GM21526 (cell line): ENCODE measurements around the gene NWD2.
A peak's percentile ranks its signal among the peaks of the same experiment; 100 is the strongest.

Source experiments
- ATAC-seq: cut with Tn5 transposase; IDR thresholded peaks from one replicate; pipeline ENCODE4 v1.9.1; 2021; ENCODE audit warnings: moderate library complexity; ENCODE audit not compliant: unreplicated experiment, low FRiP score

Gene NWD2

DNA sequence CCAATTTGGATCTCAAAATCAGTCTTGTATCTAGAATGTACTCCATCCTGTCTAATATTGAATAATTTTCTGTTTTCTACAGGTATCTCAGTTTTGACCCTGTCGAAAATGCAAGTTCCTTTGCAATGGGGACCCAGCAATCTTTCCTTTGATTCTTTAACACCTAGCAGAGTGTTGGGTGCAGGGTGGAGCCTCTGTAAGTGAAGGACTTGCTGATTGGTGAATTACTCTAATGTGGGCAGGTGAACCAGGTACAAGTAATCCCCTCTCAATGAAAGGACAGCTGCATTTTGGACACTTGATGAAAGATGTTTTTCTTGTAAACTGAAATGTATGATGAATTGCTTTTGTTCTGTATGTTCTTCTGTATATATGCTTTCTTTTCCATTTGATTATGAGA is 54.9 kb downstream of the NWD2 start:
- no peak for ATAC-seq

DNA sequence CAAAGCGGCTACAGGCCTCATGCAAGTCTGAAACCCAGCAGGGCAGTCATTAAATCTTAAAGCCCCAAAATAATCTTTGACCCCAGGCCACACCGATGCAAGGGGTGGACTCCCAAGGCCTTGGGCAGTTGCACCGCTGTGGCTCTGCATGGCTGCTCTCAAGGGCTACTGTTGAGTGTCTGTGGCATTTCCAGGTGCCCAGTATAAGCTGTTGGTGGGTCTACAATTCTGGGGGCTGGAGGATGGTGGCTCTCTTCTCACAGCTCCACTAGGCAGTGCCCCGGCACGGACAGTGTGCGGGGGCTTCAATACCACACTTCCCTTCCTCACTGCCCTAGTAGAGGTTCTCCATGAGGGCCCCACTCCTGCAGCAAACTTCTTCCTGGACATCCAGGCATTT is 60.1 kb downstream of the NWD2 start:
- no peak for ATAC-seq

DNA sequence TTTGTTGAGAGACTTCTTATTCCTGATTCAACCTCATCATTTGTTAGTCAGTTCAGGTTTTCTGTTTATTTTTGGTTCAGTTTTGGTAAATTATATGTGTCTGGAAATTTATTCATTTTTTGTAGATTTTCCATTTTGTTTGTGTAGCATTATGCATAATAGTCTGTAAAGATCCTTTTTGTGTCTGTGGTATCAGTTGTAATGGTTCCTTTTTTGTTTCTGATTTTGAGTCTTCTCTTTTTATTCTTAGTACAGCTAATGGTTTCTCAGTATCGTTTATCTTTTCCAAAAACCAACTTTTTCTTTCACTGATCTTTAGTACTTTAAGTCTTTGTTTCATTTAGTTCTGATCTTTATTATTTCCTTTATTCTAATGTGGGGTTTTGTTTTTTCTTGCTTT is 61.4 kb downstream of the NWD2 start:
- no peak for ATAC-seq

DNA sequence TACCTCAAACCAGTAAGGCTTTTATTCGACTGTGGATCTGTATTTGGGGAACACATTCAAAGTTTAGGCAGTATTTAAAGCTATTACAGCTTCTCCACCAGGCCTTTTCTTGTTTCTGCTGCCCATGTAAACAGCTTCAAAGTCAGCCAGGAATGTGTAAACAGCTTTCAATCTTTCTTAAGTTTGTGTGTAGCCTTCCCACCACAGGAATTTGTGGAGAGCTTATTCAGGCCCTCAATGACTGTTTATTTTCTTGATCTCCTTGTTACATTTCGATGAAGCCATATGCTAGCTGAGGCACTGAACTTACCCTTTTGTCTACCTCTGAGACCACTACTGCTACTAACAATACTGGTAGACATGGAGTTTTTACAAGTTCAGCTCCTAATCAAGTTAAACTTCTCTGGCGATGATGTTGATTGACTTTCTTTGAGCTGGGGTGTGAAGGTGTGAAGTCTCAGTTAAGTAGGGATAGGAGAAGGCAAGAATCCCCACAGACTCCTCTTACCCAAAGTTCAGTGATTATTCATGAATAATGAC is 72.6 kb downstream of the NWD2 start:
- no peak for ATAC-seq

DNA sequence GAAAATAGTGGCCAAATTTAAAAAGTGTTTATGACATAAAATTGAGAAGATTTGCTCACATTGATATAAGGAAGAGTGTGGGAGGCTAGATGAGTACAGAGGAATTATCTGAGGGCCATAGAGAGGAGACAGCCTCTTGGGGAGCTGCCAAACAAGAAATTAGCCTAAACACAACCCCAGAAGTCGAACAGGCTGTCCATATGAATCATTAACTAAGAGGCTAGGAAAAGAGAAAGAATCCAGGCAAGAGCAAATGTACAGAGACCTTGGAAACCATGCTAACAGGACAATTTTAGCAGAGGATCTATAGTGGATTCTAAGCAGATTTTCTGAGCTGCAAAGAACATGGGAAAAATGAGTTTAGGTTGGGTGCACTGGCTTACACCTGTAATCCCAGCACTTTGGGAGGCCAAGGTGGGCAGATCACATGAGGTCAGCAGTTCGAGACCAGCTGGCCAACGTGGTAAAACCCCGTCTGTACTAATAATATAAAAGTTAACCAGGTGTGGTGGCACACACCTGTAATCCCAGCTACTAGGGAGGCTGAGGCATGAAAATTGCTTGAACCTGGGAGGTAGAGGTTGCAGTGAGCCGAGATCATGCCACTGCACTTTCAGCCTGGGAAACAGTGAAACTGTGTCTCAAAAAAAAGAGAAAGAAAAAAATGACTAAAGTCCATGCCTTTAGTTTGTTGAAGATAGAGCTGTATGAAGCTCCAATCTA is 76.1 kb downstream of the NWD2 start:
- ATAC-seq, result no peak

DNA sequence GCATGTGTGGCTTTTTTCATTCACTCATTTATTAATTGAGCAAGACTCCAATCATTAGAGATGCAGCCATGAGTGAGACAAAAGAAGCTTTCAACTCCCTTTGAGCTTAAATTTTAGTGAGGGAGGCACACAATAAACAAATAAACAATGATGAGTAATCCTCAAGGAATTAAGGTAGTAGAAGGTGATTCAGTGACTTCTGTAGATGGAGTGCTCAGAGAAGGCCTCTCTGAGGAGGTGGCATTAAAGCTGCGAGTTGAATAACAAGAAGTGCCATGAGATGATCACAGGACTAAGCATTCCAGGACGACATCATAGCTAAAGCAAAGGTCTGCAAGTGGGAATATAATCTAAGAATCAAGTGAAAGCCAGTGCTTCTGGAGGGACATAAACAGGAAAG is 77.6 kb downstream of the NWD2 start:
- no peak for ATAC-seq

DNA sequence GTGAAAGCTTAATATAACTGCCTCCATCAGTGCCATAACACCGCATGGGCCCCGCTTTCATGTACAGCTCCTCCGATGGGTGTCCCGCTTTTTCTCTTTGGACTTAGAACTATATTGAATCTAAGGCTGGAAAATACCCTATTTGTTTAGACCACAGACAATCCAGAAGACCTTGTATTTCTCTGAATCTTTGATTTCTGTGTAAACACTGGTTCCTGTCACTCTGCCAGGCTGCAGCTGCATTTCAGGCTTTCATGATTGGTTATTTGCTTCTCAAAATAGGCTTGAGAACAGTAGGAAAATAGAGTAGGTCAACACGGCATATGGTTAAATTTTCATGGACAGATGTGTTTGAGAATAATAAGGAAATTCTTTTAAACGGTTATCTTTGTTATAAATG is 80.0 kb downstream of the NWD2 start:
- ATAC-seq, result no peak

DNA sequence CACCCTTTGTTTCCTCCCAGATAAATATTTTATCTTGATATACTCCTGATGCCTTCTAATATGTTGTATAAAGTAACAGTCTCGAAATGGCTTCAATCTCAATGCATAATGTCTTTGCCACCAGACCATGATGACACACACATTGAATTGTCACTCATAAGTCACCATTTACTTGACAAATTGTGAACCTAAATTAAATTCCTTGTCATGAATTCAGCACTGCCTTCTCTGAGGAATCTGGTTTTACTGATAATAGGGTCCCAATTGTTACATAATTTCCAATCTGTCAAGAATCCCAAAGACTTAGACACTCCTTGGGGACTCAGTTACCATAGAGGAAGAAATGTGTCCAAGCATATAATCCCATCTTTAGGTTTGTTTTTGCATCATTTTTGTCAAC is 82.3 kb downstream of the NWD2 start:
- ATAC-seq, result no peak

DNA sequence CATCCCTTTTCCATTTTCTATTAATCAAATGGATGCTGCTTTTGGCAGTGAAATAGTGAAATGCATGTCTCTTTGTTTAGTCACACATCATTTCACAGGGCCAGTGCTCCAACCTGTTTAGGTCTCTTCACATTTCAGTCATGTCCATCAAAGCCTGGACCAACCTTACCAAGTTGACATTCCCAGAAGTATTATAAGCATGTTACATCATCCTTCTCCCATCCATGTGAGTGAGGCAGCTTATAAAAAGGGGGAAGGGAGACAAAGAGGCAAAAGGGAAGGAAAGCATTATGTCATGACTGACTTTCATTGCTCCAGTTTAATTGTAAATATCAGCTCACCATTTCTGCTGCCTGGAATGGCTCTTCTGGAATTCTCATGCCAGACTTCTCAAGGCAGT is 94.4 kb downstream of the NWD2 start:
- ATAC-seq, result no peak

DNA sequence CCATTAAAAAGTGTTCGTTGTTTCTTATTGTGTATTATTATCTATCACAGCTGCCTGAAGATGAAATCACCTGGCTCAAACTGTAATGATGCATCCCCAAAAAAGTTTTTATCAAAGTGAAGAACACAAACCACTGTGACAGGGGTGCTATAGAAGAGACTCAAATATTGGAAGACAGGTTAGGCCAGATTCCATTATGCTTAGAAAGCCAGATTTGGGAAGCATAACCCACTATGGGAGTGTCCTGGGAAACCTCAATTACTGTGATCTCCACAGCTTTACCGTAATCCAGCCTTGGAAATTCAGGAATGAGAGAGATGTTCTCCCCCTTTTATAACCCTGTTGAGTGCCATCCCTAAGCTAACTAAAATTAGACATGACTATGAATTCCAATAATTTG is 114.2 kb downstream of the NWD2 start:
- no peak for ATAC-seq

DNA sequence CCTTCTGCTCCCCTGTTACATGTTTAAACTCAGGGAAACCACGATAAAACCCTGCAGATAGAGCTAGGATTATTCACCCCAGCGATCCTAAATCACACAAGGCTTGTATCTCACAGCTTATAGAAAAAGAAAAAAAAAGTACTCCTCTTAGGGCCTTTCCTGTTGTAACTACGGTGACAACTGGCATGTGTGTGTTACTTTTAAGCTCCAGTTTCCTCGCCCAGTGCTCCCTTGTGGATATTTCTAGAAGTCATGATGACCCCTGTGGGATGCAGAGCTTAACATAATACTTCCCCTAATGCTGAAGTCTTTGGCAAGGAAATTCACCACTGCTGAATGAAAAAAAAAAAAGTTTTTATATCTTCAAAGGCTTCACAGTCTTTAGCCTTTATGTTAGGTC is 114.7 kb downstream of the NWD2 start:
- no peak for ATAC-seq

DNA sequence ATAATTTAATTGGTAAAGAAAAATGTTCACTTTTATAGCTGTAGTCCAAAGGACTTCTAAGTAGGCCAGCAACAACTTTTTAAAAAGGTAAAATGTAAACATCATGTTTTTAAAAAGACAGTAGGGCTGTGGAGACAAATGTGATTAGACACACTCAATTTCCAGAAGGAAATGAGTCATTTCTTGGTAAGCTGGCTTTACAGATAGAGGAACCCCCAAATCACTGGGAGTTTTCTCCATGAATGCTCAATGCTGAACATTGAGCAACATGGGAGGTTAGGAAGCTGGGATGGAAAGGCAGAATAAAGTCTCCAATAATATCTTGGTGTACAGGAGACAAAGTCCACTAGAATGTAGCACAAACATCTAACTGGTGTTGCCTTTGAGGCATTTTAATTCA is 121.3 kb downstream of the NWD2 start:
- no peak for ATAC-seq

DNA sequence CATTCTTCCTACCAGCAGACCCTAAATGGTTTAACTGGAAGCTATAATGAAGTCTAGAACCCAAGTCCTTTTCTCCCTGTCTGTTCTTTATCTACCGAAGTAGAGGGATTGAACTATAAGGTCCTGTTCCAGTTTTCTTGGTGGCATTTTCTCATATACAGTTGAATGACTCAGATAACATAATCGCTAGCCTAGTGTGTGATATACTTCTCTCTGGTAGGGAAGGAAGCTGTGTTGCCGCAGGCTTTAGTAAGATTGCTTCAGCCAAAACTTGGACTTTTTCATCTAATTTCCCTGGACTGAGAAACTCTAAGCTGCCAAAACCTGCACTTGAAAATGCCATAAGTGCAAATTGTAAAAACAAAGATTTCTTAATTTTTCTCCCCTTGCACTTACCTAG is 123.4 kb downstream of the NWD2 start:
- ATAC-seq, result no peak

DNA sequence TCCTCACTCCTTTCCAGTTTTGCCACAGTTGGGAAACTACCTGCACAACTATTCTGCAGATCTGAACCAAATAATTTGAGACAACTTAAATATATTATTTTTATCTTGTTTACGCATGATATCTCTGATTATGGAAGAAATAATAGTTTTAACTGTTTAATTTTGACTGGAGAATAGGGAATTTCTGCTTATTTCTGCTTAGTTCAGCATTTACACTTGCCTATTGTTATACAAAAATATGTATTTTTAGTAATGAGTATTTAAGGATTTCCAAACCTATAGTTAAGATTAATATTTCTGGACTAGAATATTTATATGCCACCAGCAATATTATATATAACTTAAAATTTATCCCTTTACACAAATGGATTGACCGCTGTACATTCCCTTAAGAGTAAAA is 125.5 kb downstream of the NWD2 start:
- no peak for ATAC-seq

DNA sequence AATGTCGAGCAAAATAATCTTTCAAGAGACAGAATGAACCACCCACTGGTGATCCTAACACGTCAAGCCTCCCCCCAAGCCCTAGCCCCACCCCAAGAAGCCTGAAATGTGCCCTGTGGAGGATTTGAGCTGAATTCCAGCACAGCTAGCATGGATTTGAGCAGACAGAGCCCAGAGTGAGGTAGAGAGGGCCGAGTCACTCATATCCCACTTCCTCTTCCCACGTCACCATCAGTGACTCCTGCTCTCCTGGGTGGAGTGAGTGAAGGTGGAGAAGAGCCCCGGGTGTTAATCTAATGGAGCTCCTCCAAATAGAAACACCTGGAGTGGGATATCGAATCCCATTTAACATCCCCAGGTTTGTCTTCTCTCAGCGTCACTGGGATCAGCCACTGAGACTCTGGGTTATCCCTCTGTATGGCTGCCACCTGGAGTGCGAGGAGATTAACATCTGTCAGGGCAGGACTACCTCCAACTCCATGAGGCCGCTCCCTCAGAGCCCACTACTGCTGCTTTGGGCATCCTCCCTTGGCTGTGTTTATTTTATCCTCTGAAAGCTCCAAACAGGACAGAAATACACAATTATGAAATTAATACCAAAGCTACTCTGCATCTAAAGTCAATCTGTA is 136.6 kb downstream of the NWD2 start:
- ATAC-seq, result no peak

DNA sequence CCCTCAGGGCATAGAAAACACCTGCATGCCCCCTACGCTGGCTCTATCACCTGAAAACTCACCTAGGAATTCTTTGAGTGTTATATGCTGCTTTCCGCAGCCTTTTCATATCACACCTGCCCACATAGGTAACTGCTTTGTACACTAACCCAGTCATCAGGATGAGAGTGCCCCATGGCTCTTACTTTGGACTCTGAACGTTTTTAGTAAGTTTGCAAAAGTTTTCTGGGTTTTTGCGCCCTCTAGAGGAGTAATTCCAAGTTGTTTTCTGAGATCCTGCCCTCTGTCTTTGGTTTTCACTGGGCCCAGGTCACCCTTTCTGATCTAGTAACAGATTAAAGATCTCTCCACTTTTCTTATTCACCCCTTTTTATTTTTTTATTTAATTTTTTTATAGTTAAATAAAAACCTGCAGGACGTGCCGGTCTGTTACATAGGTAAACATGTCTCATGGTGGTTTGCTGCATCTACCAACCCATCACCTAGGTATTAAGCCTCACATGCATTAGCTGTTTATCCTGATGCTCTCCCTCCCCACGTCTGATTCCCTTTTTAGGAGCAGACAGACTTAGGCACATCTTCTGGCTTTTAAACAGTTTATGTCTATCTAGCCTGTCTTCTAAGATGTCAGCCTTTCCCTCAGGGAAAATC is 139.2 kb downstream of the NWD2 start:
- peak; percentile 75 for ATAC-seq

DNA sequence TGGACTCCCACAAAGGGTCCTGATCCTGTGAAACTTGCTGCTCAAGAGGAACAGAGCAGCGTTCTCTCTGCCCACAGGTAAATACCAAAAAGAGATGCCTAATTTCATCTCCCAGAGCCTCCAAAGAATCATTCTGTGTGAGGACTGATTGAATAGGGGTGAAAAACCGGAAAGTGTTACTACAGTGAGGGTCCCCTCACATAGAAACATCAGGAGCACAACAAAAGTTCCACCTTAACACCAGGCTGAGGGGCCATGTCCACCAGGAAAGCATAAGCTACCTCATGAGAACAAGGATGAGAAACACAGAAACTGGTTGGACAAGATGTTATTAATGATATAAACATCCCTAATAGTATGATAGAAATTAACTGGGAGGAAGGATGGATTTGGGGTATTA is 140.9 kb downstream of the NWD2 start:
- ATAC-seq, result no peak

DNA sequence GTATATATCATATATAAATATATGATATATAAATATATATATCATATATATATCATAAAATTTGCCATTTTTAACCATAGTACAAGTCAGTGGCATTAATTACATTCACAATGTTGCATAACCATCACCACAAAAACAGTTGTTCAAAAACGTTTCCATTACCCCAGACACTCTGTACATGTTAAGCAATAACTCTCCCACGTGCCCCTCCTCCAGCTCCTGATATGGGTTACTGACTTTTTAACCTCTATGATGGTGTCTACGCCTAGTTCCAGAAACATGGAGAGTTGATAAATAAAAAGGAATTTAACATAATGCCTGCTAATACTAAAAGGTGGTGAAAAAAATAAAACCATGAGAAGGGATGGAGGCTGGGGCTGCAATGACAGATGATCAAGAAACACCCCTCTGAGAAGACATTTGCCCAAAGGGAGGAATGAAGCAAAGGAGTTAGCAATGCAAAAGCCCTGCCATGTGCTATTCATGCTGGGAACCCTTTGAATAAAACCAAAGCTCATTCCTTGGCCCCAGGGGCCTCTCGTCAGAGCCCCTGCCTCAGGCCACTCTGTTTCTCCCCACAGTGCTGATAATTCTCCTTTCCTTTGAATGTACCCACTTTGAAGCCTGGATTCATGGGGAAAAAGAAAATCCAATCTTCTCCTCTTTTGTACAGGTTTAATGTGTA is 144.3 kb downstream of the NWD2 start:
- no peak for ATAC-seq

DNA sequence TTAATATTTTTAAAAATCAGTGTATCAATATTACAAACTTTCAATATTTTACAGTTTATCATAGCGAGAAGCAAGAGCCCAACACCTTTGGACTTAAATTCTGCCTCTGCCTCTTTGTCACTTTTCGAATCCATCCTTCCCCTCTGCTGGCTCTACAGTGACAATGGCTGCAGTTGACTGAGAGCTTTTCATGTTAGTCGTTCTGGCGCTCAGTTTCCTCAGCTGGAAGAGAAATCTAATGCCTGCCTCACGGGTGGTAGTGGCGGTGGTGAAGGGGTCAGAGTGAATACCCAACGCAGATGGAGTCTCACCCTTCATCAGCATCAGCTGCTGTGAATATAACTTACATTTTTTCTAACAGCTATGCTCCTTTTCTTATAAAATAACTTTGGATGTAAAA is 144.8 kb downstream of the NWD2 start:
- no peak for ATAC-seq

DNA sequence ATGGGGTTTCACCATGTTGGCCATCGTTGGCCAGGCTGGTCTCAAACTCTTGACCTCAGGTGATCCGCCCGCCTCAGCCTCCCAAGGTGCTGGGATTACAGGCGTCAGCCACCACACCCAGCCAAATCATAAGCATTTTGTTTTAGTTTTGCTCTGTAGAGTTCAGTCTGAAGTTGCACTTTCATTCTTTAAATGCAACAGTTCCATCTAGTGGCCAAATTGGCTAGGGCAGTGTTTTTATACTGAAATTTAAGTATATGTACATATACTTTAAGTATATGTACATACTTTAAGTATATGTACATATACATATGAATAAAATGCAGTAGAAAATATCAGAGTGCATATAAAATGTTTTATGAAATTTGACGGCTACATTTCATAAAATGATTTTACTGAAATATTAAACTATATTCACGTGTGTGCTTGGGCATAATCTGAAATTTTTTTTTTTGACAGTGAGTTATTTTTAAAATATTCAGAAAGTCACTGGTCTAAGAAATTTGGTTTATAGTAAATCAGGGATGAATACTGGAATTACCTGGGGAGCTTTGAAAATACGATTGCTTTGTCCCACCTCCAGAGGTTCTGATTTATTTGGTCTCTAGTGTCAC is 145.5 kb downstream of the NWD2 start:
- ATAC-seq, result peak; percentile 80
